Measurements from ENCODE around the gene ACSF2. TPM values are rescaled to one million over a fixed set of nuclear protein-coding genes. Genes with fewer than 3 reads are reported as not detected.

Gene ACSF2
- polyA plus RNA-seq, 1 of the 3 experiments (the other 2 are of a cell fraction) = 46.6 TPM

GRCh38 chr17:50440172-50440837, 14.3 kb downstream of the ACSF2 start (continued):
- no peak for TF ChIP-seq CHD2 (IDR thresholded peaks at IDR 0.05; ENCODE audit: low read length, partially characterized antibody)
- TF ChIP-seq RAD21 (IDR thresholded peaks at IDR 0.05; ENCODE audit: low read length) = no peak
- no peak for TF ChIP-seq REST (IDR thresholded peaks at IDR 0.05; ENCODE audit: low read depth, low read length)
- TF ChIP-seq RCOR1 (IDR thresholded peaks at IDR 0.05; ENCODE audit: low read length) = no peak

- POLR2A ChIA-PET = interaction anchor here (0.6 kb wide), 1 partner anchor 156 kb away, joined by 3 read pairs; no protein-coding TSS in a partner anchor
- no peaks in the 10 kb centered on the region for H3K27me3 ChIP-seq (ENCODE audit: insufficient read depth)
Measured at GRCh38 chr17:50440838-50441829, 15.1 kb downstream of the ACSF2 start.

More at GRCh38 chr17:50440838-50441829, 15.1 kb downstream of the ACSF2 start:
- WGBS (ENCODE audit: low lambda C conversion rate) = 88% methylated on average over 10 of the region's 10 CpGs
- Histone ChIP-seq H3F3A (replicated peaks; ENCODE audit: insufficient read depth) (peaks cover 3% of the 10 kb centered on the region), H3K79me2 (ENCODE audit: insufficient read depth) (peaks cover 9% of the 10 kb centered on the region; the same call in 1 of the 2 replicates), H3K4me1 (ENCODE audit: control insufficient read depth in 1 of 2, insufficient read depth in 2 of 2, low read depth in 1 of 2, low read length in 1 of 2) (peaks cover 0 to 10% of the 10 kb centered on the region in 2 experiments; a peak in 1 of 4 replicates), H3K9me2 (no peaks in the 10 kb centered on the region), H3K9ac (no peak overlapping the region), H3K9me3 (no peaks in the 10 kb centered on the region), H4K20me1 (ENCODE audit: insufficient read depth) (peaks cover 9% of the 10 kb centered on the region; the same call in 1 of the 2 replicates), H2AFZ (ENCODE audit: low read depth) (no peak overlapping the region), H3K4me3 (ENCODE audit: low read depth in 2 of 2, low read length in 1 of 2) (no peak overlapping the region), H3K36me3 (replicated peaks in 1 of 2; ENCODE audit: control insufficient read depth in 1 of 2, insufficient read depth in 2 of 2, low read length in 1 of 2) (no peaks in the 10 kb centered on the region), H3K4me2 (no peak overlapping the region), H3K27ac (ENCODE audit: low read depth in 2 of 2, low read length in 1 of 2) (no peak overlapping the region)
- DNase-seq = no peak
- CTCF ChIA-PET = interaction anchor here (0.9 to 3.1 kb wide), 7 partner anchors 9 to 105 kb away, joined by 3 to 10 read pairs (median 4); partner anchors contain the start of genes LRRC59 and RSAD1
- TF ChIP-seq SIN3A (IDR thresholded peaks at IDR 0.05; ENCODE audit: borderline replicate concordance, low read depth, low read length) = no peak
- no peak for TF ChIP-seq MEF2A (IDR thresholded peaks at IDR 0.05; ENCODE audit: borderline replicate concordance, low read depth)
- no peak for TF ChIP-seq NFIC (IDR thresholded peaks at IDR 0.05; ENCODE audit: borderline replicate concordance)
- no peak for TF ChIP-seq FOXJ3 (CRISPR knock-in tag; IDR thresholded peaks at IDR 0.05)
- no peak for TF ChIP-seq FOXM1 (IDR thresholded peaks at IDR 0.05; ENCODE audit: low read depth)
- no peak for TF ChIP-seq EZH2phosphoT487 (IDR thresholded peaks at IDR 0.05; ENCODE audit: borderline replicate concordance, low read depth)
- TF ChIP-seq MXI1 (IDR thresholded peaks at IDR 0.05; ENCODE audit: low read depth, low read length) = no peak
- no peak for TF ChIP-seq CTCF (IDR thresholded peaks at IDR 0.05)
- no peak for TF ChIP-seq USF1 (IDR thresholded peaks at IDR 0.05; ENCODE audit: borderline replicate concordance, low read depth)
- TF ChIP-seq MAX (IDR thresholded peaks at IDR 0.05; ENCODE audit: low read depth) = no peak
- TF ChIP-seq NRF1 (IDR thresholded peaks at IDR 0.05; ENCODE audit: low read depth, low read length) = no peak
- TF ChIP-seq GABPA (IDR thresholded peaks at IDR 0.05; ENCODE audit: low read depth) = no peak
- TF ChIP-seq TCF12 (IDR thresholded peaks at IDR 0.05) = no peak
- no peak for TF ChIP-seq ELF1 (IDR thresholded peaks at IDR 0.05)
- TF ChIP-seq USF2 (IDR thresholded peaks at IDR 0.05; ENCODE audit: borderline replicate concordance, low read depth, low read length) = no peak
- no peak for TF ChIP-seq YY1 (IDR thresholded peaks at IDR 0.05; ENCODE audit: low read depth)

Measured in SK-N-SH (cell line).